ENCODE measurements around the gene ATAD3C.
"Not testable (repeated sequence)": the region's sequence is repeated elsewhere in the genome, so short reads cannot be mapped to it uniquely, and the experiment has no call there.

Gene ATAD3C

GRCh38 chr1:1449099-1449739 is at the start of gene ATAD3C:
Gene ATAD3C (plus strand): TSS chr1:1449689. CDS start chr1:1450684, 995 bp downstream.
- no peak for DNase-seq (ENCODE audit: low spot score)

- DNase-seq (ENCODE audit: low spot score), result peak; percentile 59
Measured at GRCh38 chr1:1399872-1400575, 49.5 kb upstream of the ATAD3C start.

- no peak for DNase-seq (ENCODE audit: low spot score)
Measured at GRCh38 chr1:1400576-1401456, 48.7 kb upstream of the ATAD3C start.

- no peak for DNase-seq (ENCODE audit: low spot score)
Measured at GRCh38 chr1:1401457-1402010, 48.0 kb upstream of the ATAD3C start.

- DNase-seq (ENCODE audit: low spot score), result peak; percentile 75
Measured at GRCh38 chr1:1402072-1402900, 47.2 kb upstream of the ATAD3C start.

- DNase-seq (ENCODE audit: low spot score), result not testable (repeated sequence)
Measured at GRCh38 chr1:1402901-1403392, 46.5 kb upstream of the ATAD3C start.

GRCh38 chr1:1403653-1404052 is 45.8 kb upstream of the ATAD3C start:
- DNase-seq (ENCODE audit: low spot score), result no peak

- no peak for DNase-seq (ENCODE audit: low spot score)
Measured at GRCh38 chr1:1406101-1406820, 43.2 kb upstream of the ATAD3C start.

GRCh38 chr1:1406821-1407635 is 42.5 kb upstream of the ATAD3C start, which contains the start of gene MRPL20:
Gene MRPL20 (minus strand): TSS chr1:1407293. CDS start chr1:1407217, 76 bp downstream.
- peak; percentile 98 for DNase-seq (ENCODE audit: low spot score)

GRCh38 chr1:1407636-1408318 is 41.7 kb upstream of the ATAD3C start:
- DNase-seq (ENCODE audit: low spot score), result peak; percentile 83

- DNase-seq (ENCODE audit: low spot score), result not testable (repeated sequence)
Measured at GRCh38 chr1:1410238-1410637, 39.3 kb upstream of the ATAD3C start.

GRCh38 chr1:1411626-1412025 is 37.9 kb upstream of the ATAD3C start:
- DNase-seq (ENCODE audit: low spot score), result no peak

- not testable (repeated sequence) for DNase-seq (ENCODE audit: low spot score)
Measured at GRCh38 chr1:1412311-1412902, 37.1 kb upstream of the ATAD3C start.

GRCh38 chr1:1415751-1416150 is 33.7 kb upstream of the ATAD3C start:
- DNase-seq (ENCODE audit: low spot score), result no peak

GRCh38 chr1:1417396-1417795 is 32.1 kb upstream of the ATAD3C start:
- DNase-seq (ENCODE audit: low spot score), result not testable (repeated sequence)

GRCh38 chr1:1417825-1418463 is 31.5 kb upstream of the ATAD3C start:
- not testable (repeated sequence) for DNase-seq (ENCODE audit: low spot score)

GRCh38 chr1:1418464-1419362 is 30.8 kb upstream of the ATAD3C start:
- DNase-seq (ENCODE audit: low spot score), result no peak
